KMS-11 (cell line): ENCODE results near the gene SIAE.
"Not testable (repeated sequence)": the region's sequence is repeated elsewhere in the genome, so short reads cannot be mapped to it uniquely, and the experiment has no call there.

Source experiments
- H2AFZ ChIP-seq: fragments of 200-600 bp; sonication (generic); 2 replicates; pipeline ENCODE4 v1.6.1; 2016; ENCODE audit warnings: antibody characterized with exemption, mixed run types, low read depth
- H3K27ac ChIP-seq: fragments of 200-600 bp; sonication (generic); 2 replicates; pipeline ENCODE4 v1.6.1; 2016; ENCODE audit warnings: mild to moderate bottlenecking, mixed run types
- H3K27me3 ChIP-seq: fragments of 200-600 bp; sonication (generic); 2 replicates; pipeline ENCODE4 v1.6.1; 2017; ENCODE audit warnings: mild to moderate bottlenecking, low read depth, mixed run types, moderate library complexity; ENCODE audit not compliant: insufficient read depth
- H3K36me3 ChIP-seq: fragments of 200-600 bp; sonication (generic); 2 replicates; pipeline ENCODE4 v1.6.1; 2017; ENCODE audit warnings: mild to moderate bottlenecking, mixed run types; ENCODE audit not compliant: insufficient read depth
- H3K4me1 ChIP-seq: fragments of 200-600 bp; sonication (generic); 2 replicates; pipeline ENCODE4 v1.6.1; 2016; ENCODE audit warnings: mild to moderate bottlenecking, low read depth, mixed run types; ENCODE audit not compliant: poor library complexity, severe bottlenecking
- H3K4me2 ChIP-seq: fragments of 200-600 bp; sonication (generic); 2 replicates; pipeline ENCODE4 v1.7.0; 2016; ENCODE audit warnings: mild to moderate bottlenecking, mixed run types
- H3K4me3 ChIP-seq: fragments of 200-600 bp; sonication (generic); IDR thresholded peaks from 2 replicates; pipeline ENCODE4 v1.6.1; 2017; ENCODE audit warnings: low read depth, low read length, mixed read lengths; ENCODE audit not compliant: insufficient read depth
- H3K79me2 ChIP-seq: fragments of 200-600 bp; sonication (generic); 2 replicates; pipeline ENCODE4 v1.6.1; 2016; ENCODE audit warnings: low read depth, mixed run types; ENCODE audit not compliant: insufficient read depth
- H3K9ac ChIP-seq: fragments of 200-600 bp; sonication (generic); 2 replicates; pipeline ENCODE4 v1.6.1; 2016; ENCODE audit warnings: mild to moderate bottlenecking, mixed run types
- H4K20me1 ChIP-seq: fragments of 200-600 bp; sonication (generic); 2 replicates; pipeline ENCODE4 v1.6.1; 2016; ENCODE audit warnings: mild to moderate bottlenecking, mixed run types; ENCODE audit not compliant: insufficient read depth
- TF ChIP-seq, protein P1 (sequence below): fragments of 200-600 bp; sonication (generic); conservative IDR thresholded peaks from 2 replicates; pipeline ENCODE4 v1.6.1; 2017; ENCODE audit warnings: low read depth, mild to moderate bottlenecking, antibody characterized with exemption, low read length, moderate library complexity, mixed read lengths

SIAE gene

DNA sequence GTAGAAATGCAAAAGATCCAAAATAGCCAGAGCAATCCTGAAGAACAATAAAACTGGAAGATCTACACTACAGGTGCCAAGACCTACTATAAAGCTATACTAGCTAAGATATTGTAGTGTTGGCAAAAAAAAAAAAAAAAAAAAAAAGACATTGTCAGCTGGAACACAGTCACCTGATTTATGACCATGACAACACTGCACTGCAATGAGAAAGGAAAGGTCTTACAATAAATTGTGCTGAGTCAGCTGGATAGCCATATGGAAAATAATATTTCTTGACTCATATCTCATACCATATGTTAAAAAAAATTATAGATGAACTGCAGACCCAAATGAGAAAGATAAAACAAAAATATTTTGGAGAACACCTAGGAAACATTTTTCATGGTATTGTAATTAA is 65.4 kb downstream of the SIAE start:
- TF ChIP-seq, protein P1, sequence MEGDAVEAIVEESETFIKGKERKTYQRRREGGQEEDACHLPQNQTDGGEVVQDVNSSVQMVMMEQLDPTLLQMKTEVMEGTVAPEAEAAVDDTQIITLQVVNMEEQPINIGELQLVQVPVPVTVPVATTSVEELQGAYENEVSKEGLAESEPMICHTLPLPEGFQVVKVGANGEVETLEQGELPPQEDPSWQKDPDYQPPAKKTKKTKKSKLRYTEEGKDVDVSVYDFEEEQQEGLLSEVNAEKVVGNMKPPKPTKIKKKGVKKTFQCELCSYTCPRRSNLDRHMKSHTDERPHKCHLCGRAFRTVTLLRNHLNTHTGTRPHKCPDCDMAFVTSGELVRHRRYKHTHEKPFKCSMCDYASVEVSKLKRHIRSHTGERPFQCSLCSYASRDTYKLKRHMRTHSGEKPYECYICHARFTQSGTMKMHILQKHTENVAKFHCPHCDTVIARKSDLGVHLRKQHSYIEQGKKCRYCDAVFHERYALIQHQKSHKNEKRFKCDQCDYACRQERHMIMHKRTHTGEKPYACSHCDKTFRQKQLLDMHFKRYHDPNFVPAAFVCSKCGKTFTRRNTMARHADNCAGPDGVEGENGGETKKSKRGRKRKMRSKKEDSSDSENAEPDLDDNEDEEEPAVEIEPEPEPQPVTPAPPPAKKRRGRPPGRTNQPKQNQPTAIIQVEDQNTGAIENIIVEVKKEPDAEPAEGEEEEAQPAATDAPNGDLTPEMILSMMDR = no peak
- Histone ChIP-seq H3K4me1 (no peaks in the 10 kb centered on the region), H3K27me3 (no peaks in the 10 kb centered on the region), H2AFZ (no peak overlapping the region), H3K27ac (no peak overlapping the region), H4K20me1 (no peaks in the 10 kb centered on the region), H3K9ac (no peak overlapping the region), H3K36me3 (no peaks in the 10 kb centered on the region), H3K4me3 (no peak overlapping the region), H3K4me2 (no peak overlapping the region), H3K79me2 (no peaks in the 10 kb centered on the region)

DNA sequence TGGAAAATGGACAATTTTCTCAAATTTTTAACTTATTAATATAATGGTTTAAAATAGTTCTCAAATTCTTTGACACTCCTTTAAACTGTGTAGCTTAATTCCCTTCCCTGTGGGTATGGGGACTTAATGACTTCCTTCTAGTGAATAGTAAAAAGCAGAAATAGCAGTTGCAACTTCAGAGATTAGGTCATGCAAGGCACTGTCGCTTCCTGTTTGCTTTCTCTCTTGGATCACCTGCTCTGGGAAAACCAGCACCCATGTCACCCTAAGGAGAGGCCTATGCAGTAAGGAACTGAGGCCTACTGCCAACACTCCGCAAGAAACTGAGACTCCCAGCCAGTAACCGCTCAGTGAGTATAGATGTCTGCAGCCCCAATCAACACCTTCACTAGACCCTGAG is 67.8 kb downstream of the SIAE start:
- Histone ChIP-seq H3K27me3 (no peaks in the 10 kb centered on the region), H3K4me3 (no peak overlapping the region), H3K4me2 (no peak overlapping the region), H4K20me1 (no peaks in the 10 kb centered on the region), H2AFZ (no peak overlapping the region), H3K9ac (no peak overlapping the region), H3K27ac (no peak overlapping the region), H3K36me3 (no peaks in the 10 kb centered on the region), H3K79me2 (no peaks in the 10 kb centered on the region), H3K4me1 (no peaks in the 10 kb centered on the region)
- TF ChIP-seq, protein P1 = no peak

DNA sequence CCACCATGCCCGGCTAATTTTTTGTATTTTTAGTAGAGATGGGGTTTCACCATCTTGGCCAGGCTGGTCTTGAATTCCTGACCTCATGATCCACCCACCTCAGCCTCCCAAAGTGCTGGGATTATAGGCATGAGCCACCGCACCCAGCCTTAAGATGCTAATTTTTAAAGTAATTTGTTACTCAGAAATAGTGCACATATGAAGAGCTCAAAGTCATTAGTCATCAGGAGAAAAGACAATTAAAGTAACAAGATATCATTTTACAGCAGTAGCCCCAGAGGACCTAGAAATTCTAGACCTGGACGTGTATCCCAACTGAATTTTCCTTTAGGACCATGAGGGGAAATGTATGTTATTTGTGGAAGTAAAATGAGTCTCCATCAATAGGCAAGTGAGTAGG is 70.8 kb downstream of the SIAE start:
- H4K20me1 ChIP-seq, H3K27ac ChIP-seq, H3K9ac ChIP-seq, H3K4me2 ChIP-seq, H3K4me1 ChIP-seq, H2AFZ ChIP-seq, H3K36me3 ChIP-seq, H3K4me3 ChIP-seq, H3K27me3 ChIP-seq, H3K79me2 ChIP-seq: not testable (repeated sequence)

DNA sequence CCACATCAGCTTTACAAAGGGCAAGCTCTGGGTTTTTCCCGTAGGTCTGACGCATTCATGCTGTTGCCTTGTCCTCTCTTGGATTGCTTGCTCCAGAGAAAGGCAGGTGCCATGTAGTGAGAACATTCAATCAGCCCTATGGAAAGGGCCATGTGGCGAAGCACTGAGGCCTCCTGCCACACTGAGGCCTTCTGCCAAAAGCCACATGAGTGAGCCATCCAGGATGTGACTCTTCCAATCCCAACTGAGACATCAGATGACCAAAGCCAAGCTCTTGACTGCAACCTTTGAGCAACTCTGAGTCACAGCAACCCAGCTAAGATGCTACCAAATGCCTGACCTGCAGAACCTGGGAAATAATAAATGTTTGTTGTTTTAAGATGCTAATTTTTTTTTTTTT is 71.3 kb downstream of the SIAE start:
- no peak overlapping the region for H3K27ac ChIP-seq
- H3K4me1 ChIP-seq = no peaks in the 10 kb centered on the region
- TF ChIP-seq, protein P1 = no peak
- no peak overlapping the region for H3K4me3 ChIP-seq
- no peaks in the 10 kb centered on the region for H3K36me3 ChIP-seq
- no peaks in the 10 kb centered on the region for H3K27me3 ChIP-seq
- H3K4me2 ChIP-seq = no peak overlapping the region
- no peak overlapping the region for H3K9ac ChIP-seq
- H2AFZ ChIP-seq = no peak overlapping the region
- no peaks in the 10 kb centered on the region for H3K79me2 ChIP-seq
- no peaks in the 10 kb centered on the region for H4K20me1 ChIP-seq

DNA sequence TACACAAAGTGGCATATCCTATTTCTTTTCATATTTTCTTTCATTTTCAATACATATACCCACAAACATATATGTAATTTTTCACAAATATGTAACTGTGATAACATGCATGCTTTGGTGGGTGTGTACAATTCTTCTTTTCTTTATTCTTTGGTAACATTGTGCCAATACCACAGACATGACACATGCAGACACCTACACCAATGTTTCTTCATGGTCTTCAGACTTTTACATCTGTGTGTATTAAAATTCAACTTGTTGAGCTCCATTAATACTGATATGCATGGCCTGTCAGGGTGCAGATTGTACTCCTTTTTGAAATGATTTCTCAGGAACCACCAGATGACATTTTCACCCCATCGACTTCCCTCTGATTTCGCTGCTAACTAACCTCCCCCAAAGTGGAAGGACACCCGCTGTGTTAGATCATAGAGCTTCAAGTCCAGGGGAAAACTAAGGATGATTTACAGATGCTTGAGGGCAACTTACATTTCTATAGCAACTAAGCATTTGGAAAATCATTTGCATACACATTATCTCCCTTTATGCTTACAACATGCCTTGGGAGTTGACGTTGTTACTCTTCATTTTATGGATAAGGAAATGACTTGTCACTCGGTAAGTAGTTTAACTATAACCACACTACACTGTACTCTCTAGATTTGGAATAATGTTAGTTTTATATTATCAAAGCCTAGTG is 72.8 kb downstream of the SIAE start:
- TF ChIP-seq, protein P1 = no peak
- Histone ChIP-seq H3K4me2 (no peak overlapping the region), H3K36me3 (no peaks in the 10 kb centered on the region), H3K4me1 (no peaks in the 10 kb centered on the region), H4K20me1 (no peaks in the 10 kb centered on the region), H3K27ac (no peak overlapping the region), H3K9ac (no peak overlapping the region), H3K79me2 (no peaks in the 10 kb centered on the region), H3K4me3 (no peak overlapping the region), H2AFZ (no peak overlapping the region), H3K27me3 (no peaks in the 10 kb centered on the region)
